ENCODE measurements around the gene LPAR3.
"Not testable (repeated sequence)": the region's sequence is repeated elsewhere in the genome, so short reads cannot be mapped to it uniquely, and the experiment has no call there.

Gene LPAR3, protein sequence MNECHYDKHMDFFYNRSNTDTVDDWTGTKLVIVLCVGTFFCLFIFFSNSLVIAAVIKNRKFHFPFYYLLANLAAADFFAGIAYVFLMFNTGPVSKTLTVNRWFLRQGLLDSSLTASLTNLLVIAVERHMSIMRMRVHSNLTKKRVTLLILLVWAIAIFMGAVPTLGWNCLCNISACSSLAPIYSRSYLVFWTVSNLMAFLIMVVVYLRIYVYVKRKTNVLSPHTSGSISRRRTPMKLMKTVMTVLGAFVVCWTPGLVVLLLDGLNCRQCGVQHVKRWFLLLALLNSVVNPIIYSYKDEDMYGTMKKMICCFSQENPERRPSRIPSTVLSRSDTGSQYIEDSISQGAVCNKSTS

GRCh38 chr1:84892705-84893618 is at the start of gene LPAR3:
Gene LPAR3 (minus strand): TSS chr1:84893206. CDS start chr1:84866120, 27,086 bp downstream.
- peak in 1 of 2 experiments; percentile 5 for DNase-seq

GRCh38 chr1:84941843-84942242 is 48.8 kb upstream of the LPAR3 start:
- DNase-seq = no peak

DNA sequence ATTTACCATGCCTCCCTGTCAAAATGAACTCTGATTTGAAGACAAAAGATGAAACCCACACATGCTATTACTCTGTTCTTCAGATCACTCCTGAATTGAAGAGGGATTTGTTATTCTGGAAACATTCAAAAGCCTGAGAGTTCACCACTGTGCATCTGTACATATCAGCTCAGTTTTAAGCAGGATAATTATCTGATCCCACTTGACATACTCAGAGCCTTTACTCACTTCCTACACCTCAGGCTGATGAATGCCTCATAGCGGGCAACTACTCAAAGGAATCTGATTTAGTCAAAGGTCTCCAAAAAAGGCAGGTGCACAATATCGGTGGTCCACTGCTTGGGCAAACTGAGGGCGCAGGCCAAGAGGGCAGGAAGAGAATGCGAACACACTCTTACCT is 47.5 kb upstream of the LPAR3 start:
- DNase-seq = no peak

DNA sequence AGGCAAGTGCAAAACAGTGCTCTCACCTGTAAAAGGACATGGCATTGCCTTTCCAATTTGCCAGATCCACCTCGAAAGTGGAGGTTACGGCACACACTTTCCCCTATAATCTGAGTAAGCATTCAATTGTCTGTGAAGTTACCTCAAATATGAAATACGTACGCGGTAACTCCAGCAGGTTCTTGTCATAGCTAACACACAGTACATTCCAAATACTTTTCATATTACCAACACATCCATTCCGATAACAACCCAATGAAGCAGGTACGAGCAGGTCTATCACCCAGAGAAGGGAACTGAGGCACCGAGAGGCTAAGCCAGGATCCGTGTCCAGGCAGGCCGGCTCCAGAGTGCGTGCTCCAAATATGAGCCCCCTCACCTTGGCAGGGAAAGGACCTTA is 46.8 kb upstream of the LPAR3 start:
- DNase-seq = no peak

DNA sequence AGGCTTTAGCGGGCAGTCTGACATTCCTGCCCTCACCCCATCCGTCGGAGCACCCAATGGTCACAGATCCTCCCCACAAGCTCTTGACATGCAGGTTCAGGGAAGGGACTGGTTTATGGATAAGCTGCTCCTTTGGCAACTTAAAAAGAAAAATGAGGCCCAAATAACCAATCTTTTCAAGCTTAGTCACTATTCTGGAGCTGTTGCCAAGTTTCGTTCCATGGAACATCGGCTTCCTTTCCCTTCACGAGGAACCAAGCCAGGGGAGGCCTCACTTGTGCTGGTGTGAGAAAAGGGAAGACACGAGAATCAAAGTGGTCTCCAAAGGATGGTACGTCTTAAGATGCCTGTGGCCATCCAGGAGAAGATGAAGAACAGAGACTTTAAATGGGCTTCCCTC is 46.1 kb upstream of the LPAR3 start:
- DNase-seq = no peak

DNA sequence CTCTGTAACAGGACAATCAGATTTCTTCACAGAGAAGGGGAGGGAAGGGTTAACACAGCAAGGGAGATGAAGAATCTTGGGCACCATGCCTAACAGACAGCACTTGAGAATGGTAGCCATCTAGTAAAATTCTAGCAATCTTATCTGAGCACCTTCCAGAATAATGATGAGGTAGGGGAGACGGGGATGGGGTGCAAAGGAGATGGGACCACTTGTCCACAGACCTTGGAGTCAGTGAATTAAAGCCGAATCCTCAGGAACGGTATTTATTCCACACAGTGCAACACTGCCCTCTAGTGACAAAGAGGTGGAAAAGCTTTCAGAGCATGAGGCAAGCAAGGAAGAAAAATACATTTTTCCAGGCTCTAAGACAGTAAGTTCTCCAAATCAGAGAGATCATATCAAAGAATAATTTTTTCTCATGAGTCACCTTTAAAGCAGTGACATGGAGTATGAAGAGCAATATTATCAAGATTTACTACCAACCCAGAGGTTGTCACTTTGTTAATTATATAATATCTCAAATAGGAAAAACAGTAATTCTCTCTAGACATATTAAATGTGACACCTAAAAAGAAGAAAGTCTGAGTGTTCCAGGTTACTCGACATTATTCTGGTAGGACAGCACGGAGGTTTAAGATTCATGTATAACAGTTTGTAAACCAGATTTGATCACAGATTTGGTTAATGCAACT is 43.3 kb upstream of the LPAR3 start:
- DNase-seq = peak; percentile 59 to 61

DNA sequence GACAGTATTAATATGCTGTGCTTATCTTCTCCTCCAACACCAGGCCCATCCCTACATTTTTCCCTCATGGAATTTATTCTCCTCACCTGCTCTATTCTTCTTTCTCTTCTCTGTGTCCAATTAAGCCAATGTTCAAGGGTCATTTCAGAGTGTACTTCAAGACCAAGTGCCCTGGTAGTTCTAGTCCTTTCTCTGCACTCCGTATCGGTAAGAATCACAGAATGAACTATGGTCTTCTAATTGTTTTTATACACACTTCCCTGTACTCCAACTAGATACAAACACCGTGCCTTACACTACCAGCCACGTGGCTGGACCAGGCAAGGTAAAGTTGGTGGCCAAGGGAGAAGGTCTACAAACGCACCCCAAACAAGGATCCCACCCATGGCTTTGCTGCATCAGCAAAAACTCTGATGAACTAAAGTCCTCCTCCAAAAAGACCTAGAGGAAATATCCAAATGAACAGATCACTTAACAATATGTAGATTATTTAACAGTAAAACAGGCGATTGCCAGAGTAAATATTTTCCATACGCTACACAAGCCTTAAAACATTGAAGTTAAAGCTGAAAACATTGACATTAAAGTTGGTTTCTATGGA is 40.1 kb upstream of the LPAR3 start:
- DNase-seq = no peak

DNA sequence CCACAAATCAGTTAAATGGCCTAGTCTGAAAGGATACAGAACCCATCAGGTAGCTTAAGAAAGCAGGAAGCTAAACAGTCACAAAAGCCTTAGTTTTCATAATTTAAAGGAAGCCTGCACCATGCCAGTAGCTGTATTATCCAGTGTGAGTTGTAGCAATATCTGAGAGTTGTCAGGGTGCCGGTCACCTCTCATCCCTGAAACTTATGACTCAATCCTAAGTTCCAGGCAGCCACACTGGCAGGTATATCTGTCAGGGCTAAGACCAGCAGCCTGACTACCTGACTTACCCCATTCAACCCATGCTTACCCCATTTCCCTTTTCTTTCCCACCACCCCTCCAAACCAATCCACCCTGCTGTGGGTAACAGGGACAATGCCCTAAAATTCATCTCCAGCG is 37.8 kb upstream of the LPAR3 start:
- no peak for DNase-seq

DNA sequence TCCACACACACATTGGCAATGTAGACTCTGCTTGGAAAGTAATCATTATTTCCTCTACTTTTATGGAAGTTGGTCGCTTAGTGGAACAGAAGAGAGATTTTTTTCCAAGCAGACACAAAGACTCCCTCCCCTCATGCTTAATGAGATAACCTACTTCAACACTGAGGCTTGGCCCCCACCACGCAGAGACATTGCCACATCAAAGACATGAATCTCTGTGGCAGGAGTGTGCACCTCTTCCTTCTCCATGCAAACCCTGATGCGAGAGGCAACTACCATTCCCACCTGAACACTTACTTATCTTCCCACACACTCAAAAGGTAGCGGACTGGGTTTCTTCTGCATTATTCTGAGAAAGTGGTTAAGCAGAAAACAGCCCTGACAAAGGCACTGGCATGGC is 37.3 kb upstream of the LPAR3 start:
- no peak for DNase-seq

DNA sequence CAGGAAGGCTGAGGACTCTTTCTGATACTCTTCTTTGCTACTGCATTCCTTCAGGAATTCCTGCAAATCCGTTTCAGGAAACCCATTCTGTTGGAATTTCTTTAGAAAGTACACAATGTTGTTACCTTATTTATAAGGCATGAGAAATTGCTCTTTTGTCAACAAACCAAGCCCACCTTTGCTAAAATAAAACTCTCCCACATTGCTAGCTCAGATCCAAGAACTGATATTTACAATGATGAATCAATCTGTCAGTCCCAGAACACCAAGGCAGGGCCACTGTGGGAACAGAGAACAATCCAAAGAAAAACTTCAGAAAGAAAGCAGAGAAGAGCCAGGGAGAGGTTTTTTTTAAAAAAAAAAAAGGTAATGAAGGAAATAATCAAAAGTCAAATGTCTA is 36.6 kb upstream of the LPAR3 start:
- no peak for DNase-seq

GRCh38 chr1:84928979-84929378 is 36.0 kb upstream of the LPAR3 start:
- DNase-seq = no peak

DNA sequence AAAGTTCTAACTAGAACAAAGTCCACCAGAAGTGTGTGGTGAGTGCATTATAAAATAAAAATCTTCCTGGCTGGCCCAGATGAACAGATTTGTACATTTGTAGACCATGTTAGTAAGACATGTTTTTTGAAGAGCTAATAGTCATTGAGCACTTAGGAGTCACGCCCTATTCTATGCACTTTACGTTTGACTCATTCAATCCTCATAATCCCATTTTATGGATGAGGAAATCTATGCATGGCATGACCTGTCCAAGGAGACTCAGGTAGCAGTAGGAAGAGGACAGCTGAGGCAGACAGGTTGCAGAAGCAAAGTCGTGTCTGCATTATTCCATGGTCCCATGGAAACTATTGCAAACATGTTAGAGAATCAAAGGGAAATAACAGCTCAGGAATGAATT is 30.3 kb upstream of the LPAR3 start:
- no peak for DNase-seq

DNA sequence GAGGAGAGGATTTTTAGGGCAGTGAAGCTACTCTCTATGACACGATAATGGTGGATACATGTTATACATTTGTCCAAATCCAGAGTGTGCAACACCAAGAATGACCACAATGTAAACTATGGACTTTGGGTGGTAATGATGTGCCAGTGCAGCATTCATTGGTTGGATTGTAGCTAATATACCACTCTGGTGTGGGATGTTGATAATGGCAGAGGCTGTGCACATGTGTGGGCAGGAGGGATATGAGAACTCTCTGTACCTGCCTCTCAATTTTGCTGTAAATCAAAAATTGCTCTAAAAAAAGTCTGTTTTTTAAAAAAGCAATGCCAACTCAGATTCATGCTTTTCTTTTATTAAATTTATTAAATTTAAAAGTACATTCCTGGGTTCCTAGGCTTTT is 27.2 kb upstream of the LPAR3 start:
- no peak for DNase-seq

DNA sequence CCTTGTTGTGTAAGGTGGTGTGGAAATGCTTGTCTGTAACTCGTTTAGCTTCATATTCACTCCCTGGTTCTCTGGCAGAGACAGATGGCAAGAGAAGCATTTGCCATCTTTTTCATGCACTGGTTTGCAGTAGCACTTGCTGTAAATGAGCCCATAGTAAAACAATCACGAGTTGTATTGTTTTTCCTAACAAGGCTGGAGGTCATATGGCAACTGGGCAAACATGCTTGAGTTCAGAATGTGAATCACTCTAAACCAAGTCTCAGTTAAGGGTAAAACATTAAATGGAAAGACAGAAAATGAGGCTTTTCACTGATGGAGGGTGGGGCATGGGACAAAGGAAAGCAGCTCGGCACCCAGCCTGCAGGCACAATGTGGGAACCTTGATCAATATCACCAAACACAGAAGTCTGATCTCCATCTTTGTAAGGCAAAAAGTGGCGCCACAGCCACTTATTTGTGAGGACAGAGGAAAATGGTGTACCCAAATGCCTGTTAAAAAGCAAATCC is 26.5 kb upstream of the LPAR3 start:
- DNase-seq = no peak

DNA sequence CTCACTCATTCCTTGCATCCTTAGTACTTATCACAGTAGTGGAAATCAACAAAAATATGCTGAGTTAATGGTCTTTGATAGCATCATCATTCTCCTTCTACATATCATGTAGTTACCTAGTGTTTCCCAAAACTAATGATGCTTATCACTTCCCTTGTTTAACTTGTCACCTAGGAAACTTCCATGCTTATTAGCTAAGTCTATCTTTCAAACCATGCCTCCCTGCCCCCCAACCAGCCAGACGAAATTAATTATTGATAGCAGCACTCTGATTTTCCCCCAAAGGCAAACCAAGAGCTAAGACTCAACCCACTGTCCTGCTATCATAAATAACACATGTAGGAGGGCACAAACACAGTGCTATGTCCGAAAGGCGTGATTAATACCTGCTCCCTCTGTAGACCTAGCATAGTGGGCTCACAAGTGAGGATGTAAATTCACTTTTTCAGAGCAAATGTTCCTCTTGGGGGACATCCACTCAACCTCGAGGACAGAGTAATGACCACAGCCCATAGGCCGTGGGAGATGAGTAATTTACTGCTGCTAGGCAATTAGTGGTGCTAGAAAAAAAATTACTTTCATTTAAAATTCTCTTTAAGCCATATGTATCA is 25.8 kb upstream of the LPAR3 start:
- DNase-seq = no peak

DNA sequence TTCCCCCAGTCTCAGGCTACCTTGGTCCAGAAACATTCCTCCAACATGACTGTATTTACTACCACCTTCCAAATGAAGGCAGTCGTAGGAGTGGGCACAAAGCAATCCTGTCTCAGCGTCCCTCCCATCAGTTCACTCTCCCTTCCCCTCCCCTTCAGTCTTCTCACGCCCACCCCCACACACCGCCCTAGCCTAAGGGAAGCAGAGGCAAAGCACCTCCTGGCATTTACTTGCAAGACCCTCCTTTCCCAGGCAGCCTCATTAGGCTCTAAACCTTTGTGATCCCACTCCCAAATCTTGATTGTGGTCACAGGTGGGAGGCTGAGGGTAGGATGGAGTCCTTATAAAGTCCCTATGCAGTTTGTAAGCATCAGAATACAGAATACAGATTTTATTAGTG is 23.9 kb upstream of the LPAR3 start:
- DNase-seq = no peak

DNA sequence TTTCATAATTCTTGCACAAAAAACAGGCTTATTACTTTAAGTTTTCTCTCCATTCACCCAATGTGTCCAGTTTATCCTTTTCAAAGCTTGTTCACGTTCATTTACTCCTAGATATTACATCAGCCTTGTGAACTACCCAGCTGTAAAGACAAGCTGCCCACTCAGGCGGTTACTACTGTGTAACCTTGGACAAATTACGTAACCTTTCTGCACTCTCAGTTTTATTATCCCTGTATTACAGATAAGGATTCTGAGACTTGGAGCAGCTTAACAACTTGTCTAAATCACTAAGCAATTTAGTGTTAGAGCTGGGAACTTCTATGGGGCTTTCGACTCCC is 20.5 kb upstream of the LPAR3 start:
- DNase-seq = no peak

GRCh38 chr1:84912726-84913554 is 19.9 kb upstream of the LPAR3 start:
- no peak for DNase-seq

- not testable (repeated sequence) for DNase-seq
Observed at GRCh38 chr1:84908746-84909464, 15.9 kb upstream of the LPAR3 start.

- no peak for DNase-seq
Observed at GRCh38 chr1:84907095-84907827, 14.3 kb upstream of the LPAR3 start.
